Endothelial cell of umbilical vein (primary cell): Measurements from ENCODE around the gene TMEM89.

Experiments used
- EZH2 ChIP-seq: IDR thresholded peaks from 2 replicates; pipeline ENCODE4 v1.6.1; 2012; ENCODE audit warnings: borderline replicate concordance, low read depth, mild to moderate bottlenecking, moderate library complexity, low read length, inconsistent platforms; ENCODE audit not compliant: severe bottlenecking
- FOS ChIP-seq: IDR thresholded peaks from 2 replicates; pipeline ENCODE4 v1.6.1; 2011; ENCODE audit warnings: mild to moderate bottlenecking, low read length, moderate library complexity, borderline replicate concordance; ENCODE audit not compliant: insufficient read depth
- JUN ChIP-seq: IDR thresholded peaks from 2 replicates; pipeline ENCODE4 v1.6.1; 2011; ENCODE audit warnings: borderline replicate concordance, low read depth; ENCODE audit not compliant: insufficient read length, insufficient read depth
- POLR2A ChIP-seq: IDR thresholded peaks from 2 replicates; pipeline ENCODE4 v1.6.1; 2012; ENCODE audit warnings: low read depth, mild to moderate bottlenecking, control low read depth, low read length
- POLR2AphosphoS5 ChIP-seq: IDR thresholded peaks from 2 replicates; pipeline ENCODE4 v1.6.1; 2012; ENCODE audit warnings: low read depth, mild to moderate bottlenecking, control low read depth, low read length, moderate library complexity; ENCODE audit not compliant: insufficient read depth
- TF ChIP-seq, protein P1 (sequence below), 2 donors: IDR thresholded peaks; 1 replicate in 1 of 2; 2 replicates in 1 of 2; pipeline ENCODE4 v1.5.1; 2011; ENCODE audit warnings: low read length in 2 of 2, mild to moderate bottlenecking in 2 of 2, moderate library complexity in 2 of 2, control low read depth in 1 of 2, inconsistent platforms in 1 of 2, low read depth in 1 of 2; ENCODE audit not compliant: insufficient read depth in 1 of 2; ENCODE audit errors: extremely low read depth in 1 of 2

GRCh38 chr3:48652923-48653715, 31.6 kb upstream of the TMEM89 start:
- TF ChIP-seq, protein P1, sequence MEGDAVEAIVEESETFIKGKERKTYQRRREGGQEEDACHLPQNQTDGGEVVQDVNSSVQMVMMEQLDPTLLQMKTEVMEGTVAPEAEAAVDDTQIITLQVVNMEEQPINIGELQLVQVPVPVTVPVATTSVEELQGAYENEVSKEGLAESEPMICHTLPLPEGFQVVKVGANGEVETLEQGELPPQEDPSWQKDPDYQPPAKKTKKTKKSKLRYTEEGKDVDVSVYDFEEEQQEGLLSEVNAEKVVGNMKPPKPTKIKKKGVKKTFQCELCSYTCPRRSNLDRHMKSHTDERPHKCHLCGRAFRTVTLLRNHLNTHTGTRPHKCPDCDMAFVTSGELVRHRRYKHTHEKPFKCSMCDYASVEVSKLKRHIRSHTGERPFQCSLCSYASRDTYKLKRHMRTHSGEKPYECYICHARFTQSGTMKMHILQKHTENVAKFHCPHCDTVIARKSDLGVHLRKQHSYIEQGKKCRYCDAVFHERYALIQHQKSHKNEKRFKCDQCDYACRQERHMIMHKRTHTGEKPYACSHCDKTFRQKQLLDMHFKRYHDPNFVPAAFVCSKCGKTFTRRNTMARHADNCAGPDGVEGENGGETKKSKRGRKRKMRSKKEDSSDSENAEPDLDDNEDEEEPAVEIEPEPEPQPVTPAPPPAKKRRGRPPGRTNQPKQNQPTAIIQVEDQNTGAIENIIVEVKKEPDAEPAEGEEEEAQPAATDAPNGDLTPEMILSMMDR (IDR thresholded peaks at IDR 0.05; ENCODE audit: extremely low read depth in 1 of 2, insufficient read depth in 1 of 2, low read depth in 1 of 2, low read length in 2 of 2) = no peak
- TF ChIP-seq POLR2A (no peak), EZH2 (no peak), POLR2AphosphoS5 (no peak), FOS (no peak), JUN (no peak)
